ENCODE results near the gene PNPLA6. TPM values are rescaled to one million over a fixed set of nuclear protein-coding genes. Genes with fewer than 3 reads are reported as not detected.

PNPLA6 gene
- total and polyA plus RNA-seq, 3 experiments from 2014 or later: 17.1 to 117 (median 112) TPM

DNA sequence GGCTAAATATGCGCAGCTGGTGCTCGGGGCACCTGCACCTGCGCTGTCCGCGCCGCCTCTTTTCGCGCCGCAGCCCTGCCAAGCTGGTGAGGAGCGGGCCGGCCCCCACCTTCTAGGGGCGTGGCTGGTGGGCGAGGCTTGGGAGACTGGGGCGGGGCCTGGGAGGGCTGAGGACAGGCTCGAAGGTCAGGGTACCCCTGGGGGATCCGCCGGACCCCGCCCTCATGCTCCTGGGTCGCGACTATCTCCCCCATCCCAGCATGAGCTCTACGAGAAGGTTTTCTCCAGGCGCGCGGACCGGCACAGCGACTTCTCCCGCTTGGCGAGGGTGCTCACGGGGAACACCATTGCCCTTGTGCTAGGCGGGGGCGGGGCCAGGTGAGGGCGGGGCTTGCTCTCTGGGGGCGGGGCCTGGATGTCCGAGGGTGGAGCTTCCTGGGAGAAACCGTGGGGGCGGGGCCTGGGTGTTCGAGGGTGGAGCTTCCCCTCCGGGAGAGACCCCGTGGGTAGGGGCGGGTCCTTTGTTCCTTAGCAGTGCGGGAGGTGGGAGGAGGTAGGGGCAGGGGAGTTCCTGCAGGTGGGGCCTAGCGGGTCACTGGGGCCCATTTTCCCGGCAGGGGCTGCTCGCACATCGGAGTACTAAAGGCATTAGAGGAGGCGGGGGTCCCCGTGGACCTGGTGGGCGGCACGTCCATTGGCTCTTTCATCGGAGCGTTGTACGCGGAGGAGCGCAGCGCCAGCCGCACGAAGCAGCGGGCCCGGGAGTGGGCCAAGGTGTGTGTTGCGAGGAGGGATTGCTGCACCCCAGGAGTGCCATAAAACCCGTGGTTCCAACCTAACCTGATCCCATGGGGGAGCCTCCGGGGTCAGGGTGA lies 19.7 kb downstream of the PNPLA6 start:
- H3K36me3 Mint-ChIP-seq: peaks cover 9 to 69% (median 10%) of the 10 kb centered on the region in 3 donors
- POLR2A ChIA-PET: no interaction called here
- CTCF ChIA-PET: interaction anchor here (1.4 kb wide), 1 partner anchor 13 kb away, joined by 9 read pairs; no protein-coding TSS in a partner anchor

DNA sequence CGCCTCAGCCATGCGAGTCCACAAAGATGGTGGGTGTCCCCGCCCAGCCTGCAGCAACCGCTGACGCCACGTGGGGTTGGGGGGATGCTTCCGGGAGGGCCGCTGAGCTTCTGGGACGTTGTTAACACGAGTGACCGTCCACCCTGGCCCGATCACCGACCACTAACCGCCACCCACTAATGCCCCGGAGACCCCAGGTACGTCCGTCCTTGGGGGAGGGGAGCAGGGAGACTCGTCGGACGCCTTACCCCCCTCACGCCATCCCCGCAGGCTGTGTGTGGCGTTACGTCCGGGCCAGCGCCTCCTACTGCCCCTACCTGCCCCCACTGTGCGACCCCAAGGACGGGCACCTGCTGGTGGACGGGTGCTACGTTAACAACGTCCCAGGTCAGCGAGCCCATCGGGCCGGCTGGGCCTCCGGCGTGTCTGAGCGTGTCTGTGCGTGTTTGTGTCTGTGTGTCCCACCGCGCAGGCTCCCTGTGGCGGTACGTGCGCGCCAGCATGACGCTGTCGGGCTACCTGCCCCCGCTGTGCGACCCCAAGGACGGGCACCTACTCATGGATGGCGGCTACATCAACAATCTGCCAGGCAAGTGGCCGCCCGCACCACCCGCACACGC lies 21.3 kb downstream of the PNPLA6 start:
- peaks cover 18% of the 10 kb centered on the region for H3K36me3 ChIP-seq (ENCODE audit: insufficient read depth, low read length)
- ChIA-PET POLR2A (no interaction called here), CTCF (interaction anchor here (0.7 to 2.0 kb wide), 2 partner anchors 12 to 373 kb away, joined by 3 to 4 read pairs; no protein-coding TSS in a partner anchor)
- Mint-ChIP-seq H3K36me3 (peaks cover 10 to 71% (median 13%) of the 10 kb centered on the region in 3 donors), H3K9me3 (no peaks in the 10 kb centered on the region), H3K27me3 (no peaks in the 10 kb centered on the region), H3K27ac (no peak overlapping the region), H3K4me1 (peaks cover 0 to 3% (median 0%) of the 10 kb centered on the region in 3 donors), H3K4me3 (no peak overlapping the region)
- no peak overlapping the region for H3K27ac ChIP-seq (ENCODE audit: low read depth, low read length)
- no peak for DNase-seq
- H3K9me3 ChIP-seq (ENCODE audit: low read length): no peaks in the 10 kb centered on the region
- no peaks in the 10 kb centered on the region for H3K4me1 ChIP-seq (ENCODE audit: insufficient read depth, low read length)
- no peaks in the 10 kb centered on the region for H3K27me3 ChIP-seq (ENCODE audit: insufficient read depth, low read length, poor library complexity, severe bottlenecking)
- no peak overlapping the region for H3K4me3 ChIP-seq (ENCODE audit: low read length)

More for the DNA sequence above, 19.7 kb downstream of the PNPLA6 start:
- Histone ChIP-seq H3K4me1 (ENCODE audit: insufficient read depth, low read length) (no peaks in the 10 kb centered on the region), H3K27ac (ENCODE audit: low read depth, low read length) (no peak overlapping the region), H3K27me3 (ENCODE audit: insufficient read depth, low read length, poor library complexity, severe bottlenecking) (no peaks in the 10 kb centered on the region), H3K9me3 (ENCODE audit: low read length) (no peaks in the 10 kb centered on the region), H3K4me3 (ENCODE audit: low read length) (no peak overlapping the region), H3K36me3 (ENCODE audit: insufficient read depth, low read length) (peaks cover 16% of the 10 kb centered on the region)
- no peaks in the 10 kb centered on the region for H3K9me3 Mint-ChIP-seq
- no peaks in the 10 kb centered on the region for H3K27me3 Mint-ChIP-seq
- no peak overlapping the region for H3K27ac Mint-ChIP-seq
- no peak for DNase-seq
- H3K4me3 Mint-ChIP-seq: no peak overlapping the region
- H3K4me1 Mint-ChIP-seq: peaks cover 0 to 4% (median 3%) of the 10 kb centered on the region in 3 donors

DNA sequence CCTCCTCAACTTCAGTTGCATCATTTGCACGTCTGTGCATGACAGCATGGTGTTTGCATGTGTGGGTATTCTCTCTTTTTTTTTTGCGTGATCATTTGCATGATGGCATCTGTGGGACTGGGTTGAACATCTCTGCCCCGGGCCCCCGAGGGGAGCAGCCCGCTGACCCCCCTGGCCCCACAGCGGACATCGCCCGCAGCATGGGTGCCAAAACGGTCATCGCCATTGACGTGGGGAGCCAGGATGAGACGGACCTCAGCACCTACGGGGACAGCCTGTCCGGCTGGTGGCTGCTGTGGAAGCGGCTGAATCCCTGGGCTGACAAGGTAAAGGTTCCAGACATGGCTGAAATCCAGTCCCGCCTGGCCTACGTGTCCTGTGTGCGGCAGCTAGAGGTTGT lies 23.1 kb downstream of the PNPLA6 start:
- no peak overlapping the region for H3K27ac Mint-ChIP-seq
- DNase-seq: no peak
- no peak overlapping the region for H3K4me3 Mint-ChIP-seq
- no peaks in the 10 kb centered on the region for H3K4me1 Mint-ChIP-seq
- Histone ChIP-seq H3K36me3 (ENCODE audit: insufficient read depth, low read length) (peaks cover 18% of the 10 kb centered on the region), H3K4me3 (ENCODE audit: low read length) (no peak overlapping the region), H3K27ac (ENCODE audit: low read depth, low read length) (no peak overlapping the region), H3K4me1 (ENCODE audit: insufficient read depth, low read length) (no peaks in the 10 kb centered on the region), H3K27me3 (ENCODE audit: insufficient read depth, low read length, poor library complexity, severe bottlenecking) (no peaks in the 10 kb centered on the region), H3K9me3 (ENCODE audit: low read length) (no peaks in the 10 kb centered on the region)
- H3K27me3 Mint-ChIP-seq: no peaks in the 10 kb centered on the region
- H3K36me3 Mint-ChIP-seq: peaks cover 10 to 58% (median 10%) of the 10 kb centered on the region in 3 donors
- ChIA-PET CTCF (interaction anchor here (1.2 to 2.0 kb wide), 2 partner anchors 10 kb away, joined by 3 to 4 read pairs; no protein-coding TSS in a partner anchor), POLR2A (no interaction called here)
- no peaks in the 10 kb centered on the region for H3K9me3 Mint-ChIP-seq

DNA sequence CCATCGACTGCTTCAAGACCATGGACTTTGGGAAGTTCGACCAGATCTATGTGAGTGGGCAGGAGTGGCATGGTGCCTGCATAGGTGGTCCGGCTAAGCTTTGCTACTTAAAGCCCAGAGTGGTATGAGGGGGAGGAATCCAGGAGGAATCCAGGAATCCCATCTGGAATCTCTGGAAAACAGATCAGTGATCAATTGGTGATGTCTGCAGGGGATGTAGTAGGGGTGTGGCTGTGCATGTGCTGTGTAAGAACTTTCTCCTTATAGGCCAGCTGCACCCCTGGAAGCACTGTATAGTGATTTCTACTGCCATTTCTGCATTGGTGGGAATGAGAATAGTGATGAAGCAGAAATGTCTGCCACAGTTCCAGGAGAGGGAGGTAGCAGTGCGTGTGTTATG lies 23.6 kb downstream of the PNPLA6 start:
- H3K27me3 Mint-ChIP-seq: no peaks in the 10 kb centered on the region
- POLR2A ChIA-PET: no interaction called here
- Histone ChIP-seq H3K27me3 (ENCODE audit: insufficient read depth, low read length, poor library complexity, severe bottlenecking) (no peaks in the 10 kb centered on the region), H3K9me3 (ENCODE audit: low read length) (no peaks in the 10 kb centered on the region), H3K4me3 (ENCODE audit: low read length) (no peak overlapping the region), H3K4me1 (ENCODE audit: insufficient read depth, low read length) (no peaks in the 10 kb centered on the region), H3K27ac (ENCODE audit: low read depth, low read length) (no peak overlapping the region), H3K36me3 (ENCODE audit: insufficient read depth, low read length) (peaks cover 18% of the 10 kb centered on the region)
- peak overlapping the region in 1 of 8 donors; percentile 81 for H3K27ac Mint-ChIP-seq
- no peaks in the 10 kb centered on the region for H3K9me3 Mint-ChIP-seq
- DNase-seq: no peak
- H3K4me3 Mint-ChIP-seq: no peak overlapping the region
- CTCF ChIA-PET: interaction anchor here (1.2 kb wide), 1 partner anchor 9 kb away, joined by 3 read pairs; no protein-coding TSS in a partner anchor
- H3K36me3 Mint-ChIP-seq: peaks cover 10 to 56% (median 10%) of the 10 kb centered on the region in 3 donors
- no peaks in the 10 kb centered on the region for H3K4me1 Mint-ChIP-seq

DNA sequence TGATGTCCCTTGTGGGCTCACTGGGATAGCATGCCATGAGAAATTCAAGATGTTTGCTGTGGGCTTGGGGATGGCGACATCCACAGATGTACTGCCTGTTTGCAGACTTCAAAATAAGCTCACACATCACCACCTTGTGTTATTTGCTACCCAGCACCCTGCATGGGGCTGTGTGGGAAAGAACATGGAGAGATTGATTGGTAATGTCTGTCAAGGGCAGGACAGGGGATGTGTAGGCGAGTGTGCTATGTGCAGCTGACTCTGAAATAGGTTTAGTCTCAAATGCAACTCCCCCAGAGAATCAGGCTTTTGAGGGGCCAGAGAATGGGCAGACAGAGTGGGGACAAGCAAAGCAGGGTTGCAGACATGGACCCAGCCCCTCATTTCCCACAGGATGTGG lies 24.7 kb downstream of the PNPLA6 start:
- Mint-ChIP-seq H3K4me1 (no peaks in the 10 kb centered on the region), H3K4me3 (no peak overlapping the region), H3K9me3 (no peaks in the 10 kb centered on the region), H3K27ac (peak overlapping the region in 2 of 8 donors; percentile 44 to 87), H3K27me3 (no peaks in the 10 kb centered on the region), H3K36me3 (peaks cover 10 to 55% (median 10%) of the 10 kb centered on the region in 3 donors)
- DNase-seq: no peak
- ChIA-PET CTCF (interaction anchor here (1.1 kb wide), 1 partner anchor 121 kb away, joined by 3 read pairs; the partner anchor contains the start of gene TRAPPC5), POLR2A (no interaction called here)
- no peaks in the 10 kb centered on the region for H3K9me3 ChIP-seq (ENCODE audit: low read length)
- H3K4me1 ChIP-seq (ENCODE audit: insufficient read depth, low read length): no peaks in the 10 kb centered on the region
- H3K4me3 ChIP-seq (ENCODE audit: low read length): no peak overlapping the region
- peaks cover 18% of the 10 kb centered on the region for H3K36me3 ChIP-seq (ENCODE audit: insufficient read depth, low read length)
- H3K27ac ChIP-seq (ENCODE audit: low read depth, low read length): no peak overlapping the region
- no peaks in the 10 kb centered on the region for H3K27me3 ChIP-seq (ENCODE audit: insufficient read depth, low read length, poor library complexity, severe bottlenecking)

DNA sequence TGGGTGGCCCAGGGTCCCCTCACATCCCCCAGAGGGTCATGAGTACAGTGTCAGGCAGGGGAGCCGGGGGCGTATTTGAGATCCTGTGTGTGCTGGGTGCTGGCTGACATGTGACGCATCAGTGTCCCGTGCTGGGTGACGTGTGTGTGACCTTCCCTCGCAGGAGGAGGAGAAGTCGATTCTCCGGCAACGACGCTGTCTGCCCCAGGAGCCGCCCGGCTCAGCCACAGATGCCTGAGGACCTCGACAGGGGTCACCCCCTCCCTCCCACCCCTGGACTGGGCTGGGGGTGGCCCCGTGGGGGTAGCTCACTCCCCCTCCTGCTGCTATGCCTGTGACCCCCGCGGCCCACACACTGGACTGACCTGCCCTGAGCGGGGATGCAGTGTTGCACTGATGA lies 25.8 kb downstream of the PNPLA6 start:
- H3K36me3 ChIP-seq (ENCODE audit: insufficient read depth, low read length): peaks cover 18% of the 10 kb centered on the region
- H3K4me1 ChIP-seq (ENCODE audit: insufficient read depth, low read length): no peaks in the 10 kb centered on the region
- no peak for DNase-seq
- Mint-ChIP-seq H3K27me3 (no peaks in the 10 kb centered on the region), H3K27ac (no peak overlapping the region), H3K36me3 (peaks cover 8 to 45% (median 10%) of the 10 kb centered on the region in 3 donors), H3K4me3 (no peak overlapping the region), H3K9me3 (no peaks in the 10 kb centered on the region), H3K4me1 (no peaks in the 10 kb centered on the region)
- no peaks in the 10 kb centered on the region for H3K9me3 ChIP-seq (ENCODE audit: low read length)
- no peaks in the 10 kb centered on the region for H3K27me3 ChIP-seq (ENCODE audit: insufficient read depth, low read length, poor library complexity, severe bottlenecking)
- POLR2A ChIA-PET: no interaction called here
- H3K27ac ChIP-seq (ENCODE audit: low read depth, low read length): no peak overlapping the region
- CTCF ChIA-PET: no interaction called here
- no peak overlapping the region for H3K4me3 ChIP-seq (ENCODE audit: low read length)

DNA sequence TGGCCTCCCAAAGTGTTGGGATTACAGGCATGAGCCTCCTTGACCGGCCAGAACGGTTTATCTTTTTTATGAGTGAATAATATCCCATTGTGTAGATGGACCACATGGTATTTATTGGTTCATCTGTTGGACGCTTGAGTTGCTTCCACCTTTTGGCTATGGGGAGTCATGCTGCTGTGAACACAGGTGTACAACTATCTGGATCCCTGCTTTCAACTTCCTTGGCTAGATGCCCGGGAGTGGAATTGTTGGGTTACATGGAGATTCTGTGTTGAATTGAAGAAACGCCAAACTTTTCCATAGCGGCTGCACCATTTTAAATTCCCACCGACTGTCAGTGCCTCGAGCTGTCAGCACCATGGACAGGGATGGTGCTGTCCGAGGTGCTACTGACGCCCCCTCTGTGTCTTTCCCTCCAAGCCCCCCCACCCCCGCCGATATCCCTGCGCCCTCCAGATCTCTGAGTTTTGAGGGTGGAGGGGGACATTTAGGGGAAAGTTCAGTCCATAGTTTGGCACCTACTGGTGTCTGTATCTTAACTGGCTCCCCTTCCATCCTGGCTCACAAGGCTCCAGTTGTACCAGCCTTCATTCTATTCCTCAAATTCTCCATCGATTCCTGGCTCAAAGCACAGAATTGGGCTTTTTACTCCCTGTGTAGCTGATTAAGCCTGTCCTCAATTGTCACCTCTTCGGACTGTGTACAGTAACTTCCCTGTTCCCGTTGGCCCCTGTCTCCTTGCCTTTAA lies 27.3 kb downstream of the PNPLA6 start:
- POLR2A ChIA-PET: no interaction called here
- H3K4me3 ChIP-seq (ENCODE audit: low read length): no peak overlapping the region
- peaks cover 6 to 30% (median 8%) of the 10 kb centered on the region in 3 donors for H3K36me3 Mint-ChIP-seq
- H3K4me1 Mint-ChIP-seq: no peaks in the 10 kb centered on the region
- no peak for DNase-seq
- no peaks in the 10 kb centered on the region for H3K4me1 ChIP-seq (ENCODE audit: insufficient read depth, low read length)
- CTCF ChIA-PET: no interaction called here
- H3K9me3 Mint-ChIP-seq: no peaks in the 10 kb centered on the region
- H3K27me3 Mint-ChIP-seq: no peaks in the 10 kb centered on the region
- no peaks in the 10 kb centered on the region for H3K27me3 ChIP-seq (ENCODE audit: insufficient read depth, low read length, poor library complexity, severe bottlenecking)
- H3K4me3 Mint-ChIP-seq: no peak overlapping the region
- H3K27ac Mint-ChIP-seq: no peak overlapping the region
- no peak overlapping the region for H3K27ac ChIP-seq (ENCODE audit: low read depth, low read length)
- H3K36me3 ChIP-seq (ENCODE audit: insufficient read depth, low read length): peaks cover 8% of the 10 kb centered on the region
- H3K9me3 ChIP-seq (ENCODE audit: low read length): no peaks in the 10 kb centered on the region

Data from CD8-positive, alpha-beta memory T cell (primary cell).